ENCODE results near the gene RFX2.
"Not testable (repeated sequence)": the region's sequence is repeated elsewhere in the genome, so short reads cannot be mapped to it uniquely, and the experiment has no call there.

RFX2 gene

DNA sequence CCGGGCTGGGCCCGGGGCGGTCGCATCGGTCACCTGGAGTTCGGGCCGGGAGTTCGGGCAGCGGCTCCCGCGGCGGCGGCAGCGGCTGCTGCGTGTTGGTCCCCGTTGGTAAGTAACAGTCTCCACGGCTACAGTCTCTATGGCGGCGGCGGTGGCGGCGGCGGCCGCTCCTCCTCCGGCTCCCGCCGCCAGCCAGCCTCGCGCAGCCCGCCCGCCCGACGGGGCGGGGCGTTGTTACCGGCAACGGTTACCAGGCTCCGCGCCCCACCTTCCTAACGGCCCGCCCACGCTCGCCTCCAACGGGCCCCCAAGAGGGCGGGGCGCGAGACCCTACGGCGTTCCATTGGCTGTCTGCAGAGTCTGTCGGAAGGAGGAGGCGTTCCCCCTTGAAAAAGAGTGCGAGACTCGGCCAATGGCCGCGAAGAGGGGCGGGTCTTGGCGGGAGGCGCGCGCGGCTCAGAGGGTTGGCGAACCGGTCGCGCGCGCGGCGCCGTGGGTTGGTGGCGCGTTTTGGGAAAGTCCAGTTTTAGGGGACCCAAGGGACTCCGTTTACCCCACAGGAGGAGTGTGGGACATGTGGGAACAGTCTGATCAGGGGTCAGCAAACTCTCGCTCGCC, at the start of gene RFX2:
TSS of gene RFX2 (minus strand) at position 141 of the 618 bp plus-strand sequence. CDS start 63,004 bp downstream, outside the sequence.
- peak; percentile 98 for DNase-seq (ENCODE audit: low read depth)

- no peak for DNase-seq (ENCODE audit: low read depth)
These were observed 45.7 kb upstream of the RFX2 start for GRCh38 chr19:6156033-6156432.

GRCh38 chr19:6150289-6150688, 40.0 kb upstream of the RFX2 start:
- no peak for DNase-seq (ENCODE audit: low read depth)

GRCh38 chr19:6141217-6141616, 30.9 kb upstream of the RFX2 start:
- DNase-seq (ENCODE audit: low read depth) = no peak

GRCh38 chr19:6138511-6138910, 28.2 kb upstream of the RFX2 start:
- no peak for DNase-seq (ENCODE audit: low read depth)

DNA sequence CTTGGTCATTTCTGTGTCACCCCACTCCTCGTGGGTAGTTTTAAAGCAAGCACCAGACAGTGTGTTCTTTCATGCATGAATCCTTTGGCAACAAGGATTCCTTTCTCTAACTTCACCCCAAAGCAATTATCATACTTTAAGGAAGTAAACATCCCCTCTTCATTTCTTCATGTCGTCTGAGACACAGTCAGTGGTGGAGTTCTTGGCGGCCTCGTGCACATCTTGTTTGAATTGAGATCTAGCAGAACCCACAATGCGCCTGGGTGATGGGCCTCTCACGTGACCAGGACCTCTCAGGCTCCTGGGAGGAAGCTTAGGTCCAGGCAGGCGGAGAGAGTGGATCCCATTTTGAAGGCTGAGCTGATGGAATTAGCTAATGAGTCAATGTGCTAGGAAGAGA, 27.8 kb upstream of the RFX2 start:
- no peak for DNase-seq (ENCODE audit: low read depth)

- no peak for DNase-seq (ENCODE audit: low read depth)
These were observed 22.9 kb upstream of the RFX2 start for GRCh38 chr19:6133231-6133630.

GRCh38 chr19:6132482-6132881, 22.2 kb upstream of the RFX2 start:
- no peak for DNase-seq (ENCODE audit: low read depth)

DNA sequence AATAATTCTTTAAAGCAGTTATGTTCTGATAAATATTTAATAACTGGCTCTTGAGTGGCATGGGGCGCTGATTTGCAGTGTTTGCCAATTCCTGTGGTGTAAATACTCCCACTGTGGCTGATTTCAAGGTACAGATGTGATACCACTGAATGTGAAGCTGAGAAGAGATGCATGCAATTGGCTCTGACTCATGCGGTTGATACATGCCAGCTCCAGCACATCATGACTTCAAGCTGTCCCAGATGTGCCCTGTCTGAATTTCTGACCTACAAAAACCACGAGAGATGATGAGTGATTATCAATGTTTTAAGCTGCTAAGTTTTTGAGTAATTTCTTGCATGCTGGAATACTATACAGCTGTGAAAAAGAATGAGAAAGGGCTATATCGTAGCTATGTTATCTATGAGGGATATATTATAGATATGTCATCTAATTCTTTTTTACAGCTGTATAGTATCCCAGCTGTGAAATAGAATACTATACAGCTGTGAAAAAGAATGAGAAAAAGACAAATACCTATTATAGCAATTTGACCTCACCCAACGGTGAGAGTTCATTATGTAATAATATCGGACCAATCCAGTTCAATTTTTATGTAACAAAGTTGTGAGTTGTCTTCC, 17.5 kb upstream of the RFX2 start:
- no peak for DNase-seq (ENCODE audit: low read depth)

- no peak for DNase-seq (ENCODE audit: low read depth)
These were observed 16.2 kb upstream of the RFX2 start for GRCh38 chr19:6126335-6126974.

GRCh38 chr19:6125571-6125989, 15.3 kb upstream of the RFX2 start:
- DNase-seq (ENCODE audit: low read depth) = peak; percentile 34

DNA sequence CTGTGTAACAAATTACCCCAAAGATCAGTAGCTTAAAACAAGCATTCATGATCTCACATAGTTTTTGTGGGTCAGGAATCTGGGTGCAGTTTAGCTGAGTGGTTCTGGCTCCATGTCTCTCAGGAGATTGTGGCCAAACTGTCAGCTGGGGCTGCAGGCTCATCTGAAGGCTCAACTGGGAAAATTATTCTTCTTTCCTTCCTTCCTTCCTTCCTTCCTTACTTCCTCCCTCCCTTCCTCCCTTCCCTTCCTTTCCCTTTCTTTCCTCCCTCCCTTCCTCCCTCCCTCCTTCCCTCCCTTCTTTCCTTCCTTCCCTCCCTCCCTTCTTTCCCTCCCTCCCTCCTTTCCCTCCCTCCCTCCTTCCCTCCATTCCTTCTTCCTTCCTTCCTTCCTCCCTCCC, 8.7 kb upstream of the RFX2 start:
- no peak for DNase-seq (ENCODE audit: low read depth)

GRCh38 chr19:6118043-6118442, 7.7 kb upstream of the RFX2 start:
- DNase-seq (ENCODE audit: low read depth) = no peak

GRCh38 chr19:6117534-6117933, 7.2 kb upstream of the RFX2 start:
- no peak for DNase-seq (ENCODE audit: low read depth)

GRCh38 chr19:6116749-6117430, 6.6 kb upstream of the RFX2 start:
- no peak for DNase-seq (ENCODE audit: low read depth)

GRCh38 chr19:6115992-6116391, 5.7 kb upstream of the RFX2 start:
- no peak for DNase-seq (ENCODE audit: low read depth)

- DNase-seq (ENCODE audit: low read depth) = no peak
These were observed 3.4 kb upstream of the RFX2 start for GRCh38 chr19:6113616-6114188.

GRCh38 chr19:6109947-6110346, 353 bp downstream of the RFX2 start:
- DNase-seq (ENCODE audit: low read depth) = no peak

GRCh38 chr19:6108721-6109633, 1.3 kb downstream of the RFX2 start:
- DNase-seq (ENCODE audit: low read depth) = peak; percentile 40

GRCh38 chr19:6106643-6107294, 3.5 kb downstream of the RFX2 start:
- not testable (repeated sequence) for DNase-seq (ENCODE audit: low read depth)

DNA sequence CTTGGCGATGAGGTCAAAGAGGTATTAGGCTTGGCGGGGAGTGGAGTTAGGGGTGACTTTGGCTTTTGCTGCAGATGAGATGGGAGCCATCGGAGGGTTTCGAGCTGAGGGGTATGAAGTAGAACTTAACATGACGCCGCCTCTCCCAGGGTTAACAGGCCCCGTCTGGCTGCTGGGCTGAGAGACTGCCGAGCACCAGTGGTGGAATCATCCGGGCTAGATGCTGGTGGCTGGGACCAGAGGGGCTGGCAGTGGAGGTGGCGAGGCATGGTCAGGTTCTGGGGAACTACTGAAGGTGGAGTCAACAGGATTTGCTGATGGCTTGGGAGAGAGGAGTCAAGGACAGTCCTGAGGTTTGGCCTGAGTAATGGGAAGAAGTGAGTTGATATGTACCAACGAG, 4.9 kb downstream of the RFX2 start:
- no peak for DNase-seq (ENCODE audit: low read depth)
